SK-N-SH (cell line): ENCODE measurements around the gene PJA2. TPM values are rescaled to one million over a fixed set of nuclear protein-coding genes. Genes with fewer than 3 reads are reported as not detected.
A peak's percentile ranks its signal among the peaks of the same experiment; 100 is the strongest.

Experiments used
- CTCF ChIA-PET: fragments of 300-600, 350-600 bp; formaldehyde crosslinking; extraction: SDS; loops from one replicate; lab custom pipeline; 2021; lab: Yijun Ruan, JAX
- POLR2A ChIA-PET: fragments of 350-600 bp; sonication (Branson Sonifier 250); formaldehyde crosslinking; extraction: SDS; loops from one replicate; lab custom pipeline; 2020; ENCODE audit warnings: antibody characterized with exemption, inconsistent platforms; lab: Yijun Ruan, JAX
- DNase-seq: peaks from one replicate; pipeline ENCODE4 v3.0.0; 2012
- H2AFZ ChIP-seq: fragments of 200-600 bp; sonication (generic); 2 replicates; pipeline ENCODE4 v1.8.1; 2016; ENCODE audit warnings: antibody characterized with exemption, mild to moderate bottlenecking, low read depth
- H3F3A ChIP-seq: fragments of 200-600 bp; sonication (generic); replicated peaks from 2 replicates; pipeline ENCODE3; 2016; ENCODE audit warnings: antibody characterized with exemption, mild to moderate bottlenecking; ENCODE audit not compliant: insufficient read depth
- H3K27ac ChIP-seq, 2 experiments: fragments of 200-500 bp in 1 of 2; fragments of 200-600 bp in 1 of 2; sonication (Bioruptor generic) in 1 of 2; sonication (generic), shearing (Covaris generic) in 1 of 2; 2 replicates each; pipeline versions ENCODE4 v1.5.1 to v1.6.1; 2014 to 2016; ENCODE audit warnings: low read depth in 2 of 2, inconsistent platforms in 1 of 2, low read length in 1 of 2, mild to moderate bottlenecking in 1 of 2, mixed read lengths in 1 of 2
- H3K27me3 ChIP-seq: fragments of 200-600 bp; sonication (generic), shearing (Covaris generic); 2 replicates; pipeline ENCODE4 v1.6.1; 2016; ENCODE audit warnings: mixed run types; ENCODE audit not compliant: insufficient read depth
- H3K36me3 ChIP-seq, 2 experiments: fragments of 200-500 bp in 1 of 2; fragments of 200-600 bp in 1 of 2; sonication (Bioruptor generic) in 1 of 2; sonication (generic) in 1 of 2; replicated peaks in 1 of 2; 2 replicates each; pipeline versions ENCODE3 to v1.5.1; 2014 to 2016; ENCODE audit warnings: low read length in 1 of 2, mild to moderate bottlenecking in 1 of 2; ENCODE audit not compliant: insufficient read depth in 2 of 2, control insufficient read depth in 1 of 2
- H3K4me1 ChIP-seq, 2 experiments: fragments of 200-500 bp in 1 of 2; fragments of 200-600 bp in 1 of 2; sonication (Bioruptor generic) in 1 of 2; sonication (generic), shearing (Covaris generic) in 1 of 2; 2 replicates each; pipeline versions ENCODE4 v1.5.1 to v1.6.1; 2014 to 2016; ENCODE audit warnings: low read depth in 1 of 2, low read length in 1 of 2, mixed run types in 1 of 2; ENCODE audit not compliant: insufficient read depth in 2 of 2, control insufficient read depth in 1 of 2
- H3K4me2 ChIP-seq: fragments of 200-600 bp; sonication (generic), shearing (Covaris generic); 2 replicates; pipeline ENCODE4 v1.6.1; 2017; ENCODE audit warnings: mixed run types
- H3K4me3 ChIP-seq, 2 experiments: fragments of 200-500 bp in 1 of 2; fragments of 200-600 bp in 1 of 2; sonication (Bioruptor generic) in 1 of 2; sonication (generic), shearing (Covaris generic) in 1 of 2; 2 replicates each; pipeline versions ENCODE4 v1.5.1 to v1.8.1; 2014 to 2016; ENCODE audit warnings: low read depth in 2 of 2, inconsistent platforms in 1 of 2, low read length in 1 of 2, mild to moderate bottlenecking in 1 of 2, mixed read lengths in 1 of 2, moderate library complexity in 1 of 2
- H3K79me2 ChIP-seq: fragments of 200-600 bp; sonication (generic); 2 replicates; pipeline ENCODE4 v1.8.1; 2017; ENCODE audit warnings: mild to moderate bottlenecking; ENCODE audit not compliant: insufficient read depth
- H3K9ac ChIP-seq: fragments of 200-600 bp; sonication (generic); 2 replicates; pipeline ENCODE4 v1.6.1; 2017; ENCODE audit warnings: mixed run types
- H3K9me2 ChIP-seq: fragments of 200-600 bp; sonication (generic); 2 replicates; pipeline ENCODE4 v1.6.1; 2017; ENCODE audit warnings: mixed run types
- H3K9me3 ChIP-seq: fragments of 200-600 bp; sonication (generic); 2 replicates; pipeline ENCODE4 v1.6.1; 2017; ENCODE audit warnings: mixed run types, mild to moderate bottlenecking, moderate library complexity
- H4K20me1 ChIP-seq: fragments of 200-600 bp; sonication (generic); 2 replicates; pipeline ENCODE4 v1.6.1; 2017; ENCODE audit warnings: mild to moderate bottlenecking, mixed run types; ENCODE audit not compliant: insufficient read depth
- CHD2 ChIP-seq: fragments of 150-350 bp; IDR thresholded peaks from 2 replicates; pipeline ENCODE4 v1.6.1; 2018; ENCODE audit warnings: low read length; ENCODE audit not compliant: partially characterized antibody
- FOSL2 ChIP-seq: IDR thresholded peaks from 2 replicates; pipeline ENCODE4 v1.4.0; 2012; ENCODE audit warnings: low read depth, mild to moderate bottlenecking, moderate library complexity, borderline replicate concordance
- GATA2 ChIP-seq: sonication (generic); formaldehyde crosslinking; IDR thresholded peaks from 2 replicates; pipeline ENCODE4 v1.5.0; 2020; ENCODE audit warnings: mild to moderate bottlenecking, missing genetic modification reagents
- JUND ChIP-seq: IDR thresholded peaks from 2 replicates; pipeline ENCODE4 v1.4.0; 2012
- MXI1 ChIP-seq: IDR thresholded peaks from 2 replicates; pipeline ENCODE4 v1.6.1; 2012; ENCODE audit warnings: mild to moderate bottlenecking, low read depth, low read length, improper control_type of control experiment
- NRF1 ChIP-seq: IDR thresholded peaks from 2 replicates; pipeline ENCODE4 v1.6.1; 2012; ENCODE audit warnings: low read depth, mild to moderate bottlenecking, low read length
- POLR2AphosphoS5 ChIP-seq: IDR thresholded peaks from 2 replicates; pipeline ENCODE4 v1.6.1; 2012; ENCODE audit warnings: low read depth, low read length
- RXRA ChIP-seq: IDR thresholded peaks from 2 replicates; pipeline ENCODE4 v1.4.0; 2012; ENCODE audit warnings: low read depth, mild to moderate bottlenecking, borderline replicate concordance
- TCF12 ChIP-seq: IDR thresholded peaks from 2 replicates; pipeline ENCODE4 v1.4.0; 2012
- TEAD4 ChIP-seq: IDR thresholded peaks from 2 replicates; pipeline ENCODE4 v1.4.0; 2012; ENCODE audit warnings: mild to moderate bottlenecking, borderline replicate concordance; ENCODE audit not compliant: insufficient read depth
- YY1 ChIP-seq: IDR thresholded peaks from 2 replicates; pipeline ENCODE4 v1.4.0; 2012; ENCODE audit warnings: low read depth, mild to moderate bottlenecking
- WGBS: methylation state at CpG from one replicate; pipeline ENCODE4 v1.1.6; 2017; ENCODE audit warnings: low lambda C conversion rate; 5-methylcytosine and 5-hydroxymethylcytosine counted together
- polyA plus RNA-seq, 3 experiments: library from polyadenylated mRNA; depleted of rRNA; stranded (reverse); fragments of >200 nt; gene quantifications; 2 replicates each; pipeline ENCODE4 v1.2.3, GENCODE V29; 2012
- TF ChIP-seq, protein P1 (sequence below): IDR thresholded peaks from 2 replicates; pipeline ENCODE4; 2012
- TF ChIP-seq, protein P2 (sequence below): fragments of 200-600 bp; sonication (generic); IDR thresholded peaks from 2 replicates; pipeline ENCODE4 v1.6.1; 2017; ENCODE audit warnings: antibody characterized with exemption, mild to moderate bottlenecking, moderate library complexity
- TF ChIP-seq, protein P3 (sequence below): IDR thresholded peaks from 2 replicates; pipeline ENCODE4 v1.4.0; 2012; ENCODE audit warnings: low read depth, borderline replicate concordance
- TF ChIP-seq, protein P4 (sequence below): fragments of 150-350 bp; IDR thresholded peaks from 2 replicates; pipeline ENCODE4 v1.6.1; 2016; ENCODE audit warnings: mild to moderate bottlenecking, low read depth, low read length
- TF ChIP-seq, protein P5 (sequence below): IDR thresholded peaks from 2 replicates; pipeline ENCODE4 v1.4.0; 2012; ENCODE audit warnings: low read depth, borderline replicate concordance

Gene PJA2
- polyA plus RNA-seq, 1 of the 3 experiments (the other 2 are of a cell fraction) = 30.7 TPM

DNA sequence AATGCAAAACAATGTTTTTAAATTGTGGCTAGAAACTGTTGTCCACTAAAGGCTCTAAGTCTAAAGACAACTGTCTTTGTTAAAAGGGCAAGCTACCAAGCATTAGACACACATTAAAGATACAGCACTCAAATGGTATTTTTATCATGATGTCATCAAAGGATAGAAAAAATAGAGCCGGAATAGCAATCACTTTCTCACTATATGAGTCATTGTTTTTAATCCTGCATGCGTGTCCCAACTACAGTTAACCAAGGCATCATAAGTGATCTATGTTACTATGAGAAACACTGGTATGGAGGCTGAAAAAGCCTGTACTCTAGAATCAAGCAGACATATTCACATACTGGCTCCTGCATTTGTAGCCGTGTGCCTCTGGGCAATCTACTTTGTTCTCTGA, 1.9 kb upstream of the PJA2 start:
- 30% methylated on average over 3 of the region's 3 CpGs for WGBS
- H3K4me3 ChIP-seq = no peak overlapping the region; a peak in 1 of 4 replicates
- peak overlapping the region; percentile 94 for H3K9ac ChIP-seq
- POLR2A ChIA-PET = no interaction called here
- DNase-seq = no peak
- peaks cover 28% of the 10 kb centered on the region for H3K79me2 ChIP-seq
- peak overlapping the region; percentile 98 to 99 for H3K27ac ChIP-seq
- CTCF ChIA-PET = interaction anchor here (1.2 kb wide), 1 partner anchor 20 kb away, joined by 3 read pairs; no protein-coding TSS in a partner anchor
- H2AFZ ChIP-seq = peak overlapping the region; percentile 21
- peaks cover 22% of the 10 kb centered on the region for H4K20me1 ChIP-seq
- H3K4me2 ChIP-seq = peak overlapping the region; percentile 81; the same call in 1 of the 2 replicates
- peaks cover 28% of the 10 kb centered on the region for H3F3A ChIP-seq
- no peaks in the 10 kb centered on the region for H3K9me3 ChIP-seq
- TF ChIP-seq, protein P1, sequence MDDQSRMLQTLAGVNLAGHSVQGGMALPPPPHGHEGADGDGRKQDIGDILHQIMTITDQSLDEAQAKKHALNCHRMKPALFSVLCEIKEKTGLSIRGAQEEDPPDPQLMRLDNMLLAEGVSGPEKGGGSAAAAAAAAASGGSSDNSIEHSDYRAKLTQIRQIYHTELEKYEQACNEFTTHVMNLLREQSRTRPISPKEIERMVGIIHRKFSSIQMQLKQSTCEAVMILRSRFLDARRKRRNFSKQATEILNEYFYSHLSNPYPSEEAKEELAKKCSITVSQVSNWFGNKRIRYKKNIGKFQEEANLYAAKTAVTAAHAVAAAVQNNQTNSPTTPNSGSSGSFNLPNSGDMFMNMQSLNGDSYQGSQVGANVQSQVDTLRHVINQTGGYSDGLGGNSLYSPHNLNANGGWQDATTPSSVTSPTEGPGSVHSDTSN = peak; percentile 41
- TF ChIP-seq JUND (peak; percentile 81), POLR2AphosphoS5 (no peak), RXRA (0 out of 2 replicates have a peak, but pooled peaks have one; percentile 3), FOSL2 (peak; percentile 83), TCF12 (peak; percentile 42), MXI1 (no peak), TEAD4 (0 out of 2 replicates have a peak, but pooled peaks have one; percentile 5)
- H3K9me2 ChIP-seq = no peaks in the 10 kb centered on the region
- no peaks in the 10 kb centered on the region for H3K27me3 ChIP-seq
- peaks cover 7 to 25% of the 10 kb centered on the region in 2 experiments for H3K4me1 ChIP-seq
- no peaks in the 10 kb centered on the region for H3K36me3 ChIP-seq

DNA sequence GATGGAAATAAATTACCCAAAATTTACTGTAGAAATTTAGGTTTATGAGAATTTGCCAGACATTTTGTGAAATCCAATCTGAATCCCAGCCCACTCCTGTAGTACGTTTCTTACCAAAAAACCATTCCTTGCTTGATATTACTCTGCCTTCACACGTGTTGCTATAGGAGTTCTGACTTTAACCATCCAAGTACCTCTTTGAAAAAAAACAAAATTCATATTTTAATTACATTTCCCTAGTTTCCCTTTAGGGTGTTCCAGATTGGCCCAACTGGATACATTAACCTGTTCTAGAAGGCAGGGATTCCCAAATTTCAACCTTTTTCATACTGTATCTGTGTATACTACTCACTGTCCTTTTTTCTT, 1.4 kb upstream of the PJA2 start:
- TF ChIP-seq YY1 (no peak), NRF1 (no peak), CHD2 (no peak), GATA2 (CRISPR knock-in tag) (no peak)
- TF ChIP-seq, protein P2, sequence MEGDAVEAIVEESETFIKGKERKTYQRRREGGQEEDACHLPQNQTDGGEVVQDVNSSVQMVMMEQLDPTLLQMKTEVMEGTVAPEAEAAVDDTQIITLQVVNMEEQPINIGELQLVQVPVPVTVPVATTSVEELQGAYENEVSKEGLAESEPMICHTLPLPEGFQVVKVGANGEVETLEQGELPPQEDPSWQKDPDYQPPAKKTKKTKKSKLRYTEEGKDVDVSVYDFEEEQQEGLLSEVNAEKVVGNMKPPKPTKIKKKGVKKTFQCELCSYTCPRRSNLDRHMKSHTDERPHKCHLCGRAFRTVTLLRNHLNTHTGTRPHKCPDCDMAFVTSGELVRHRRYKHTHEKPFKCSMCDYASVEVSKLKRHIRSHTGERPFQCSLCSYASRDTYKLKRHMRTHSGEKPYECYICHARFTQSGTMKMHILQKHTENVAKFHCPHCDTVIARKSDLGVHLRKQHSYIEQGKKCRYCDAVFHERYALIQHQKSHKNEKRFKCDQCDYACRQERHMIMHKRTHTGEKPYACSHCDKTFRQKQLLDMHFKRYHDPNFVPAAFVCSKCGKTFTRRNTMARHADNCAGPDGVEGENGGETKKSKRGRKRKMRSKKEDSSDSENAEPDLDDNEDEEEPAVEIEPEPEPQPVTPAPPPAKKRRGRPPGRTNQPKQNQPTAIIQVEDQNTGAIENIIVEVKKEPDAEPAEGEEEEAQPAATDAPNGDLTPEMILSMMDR = no peak
- TF ChIP-seq, protein P3, sequence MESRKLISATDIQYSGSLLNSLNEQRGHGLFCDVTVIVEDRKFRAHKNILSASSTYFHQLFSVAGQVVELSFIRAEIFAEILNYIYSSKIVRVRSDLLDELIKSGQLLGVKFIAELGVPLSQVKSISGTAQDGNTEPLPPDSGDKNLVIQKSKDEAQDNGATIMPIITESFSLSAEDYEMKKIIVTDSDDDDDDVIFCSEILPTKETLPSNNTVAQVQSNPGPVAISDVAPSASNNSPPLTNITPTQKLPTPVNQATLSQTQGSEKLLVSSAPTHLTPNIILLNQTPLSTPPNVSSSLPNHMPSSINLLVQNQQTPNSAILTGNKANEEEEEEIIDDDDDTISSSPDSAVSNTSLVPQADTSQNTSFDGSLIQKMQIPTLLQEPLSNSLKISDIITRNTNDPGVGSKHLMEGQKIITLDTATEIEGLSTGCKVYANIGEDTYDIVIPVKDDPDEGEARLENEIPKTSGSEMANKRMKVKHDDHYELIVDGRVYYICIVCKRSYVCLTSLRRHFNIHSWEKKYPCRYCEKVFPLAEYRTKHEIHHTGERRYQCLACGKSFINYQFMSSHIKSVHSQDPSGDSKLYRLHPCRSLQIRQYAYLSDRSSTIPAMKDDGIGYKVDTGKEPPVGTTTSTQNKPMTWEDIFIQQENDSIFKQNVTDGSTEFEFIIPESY = no peak
- TF ChIP-seq, protein P4, sequence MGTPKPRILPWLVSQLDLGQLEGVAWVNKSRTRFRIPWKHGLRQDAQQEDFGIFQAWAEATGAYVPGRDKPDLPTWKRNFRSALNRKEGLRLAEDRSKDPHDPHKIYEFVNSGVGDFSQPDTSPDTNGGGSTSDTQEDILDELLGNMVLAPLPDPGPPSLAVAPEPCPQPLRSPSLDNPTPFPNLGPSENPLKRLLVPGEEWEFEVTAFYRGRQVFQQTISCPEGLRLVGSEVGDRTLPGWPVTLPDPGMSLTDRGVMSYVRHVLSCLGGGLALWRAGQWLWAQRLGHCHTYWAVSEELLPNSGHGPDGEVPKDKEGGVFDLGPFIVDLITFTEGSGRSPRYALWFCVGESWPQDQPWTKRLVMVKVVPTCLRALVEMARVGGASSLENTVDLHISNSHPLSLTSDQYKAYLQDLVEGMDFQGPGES = no peak
- TF ChIP-seq, protein P5, sequence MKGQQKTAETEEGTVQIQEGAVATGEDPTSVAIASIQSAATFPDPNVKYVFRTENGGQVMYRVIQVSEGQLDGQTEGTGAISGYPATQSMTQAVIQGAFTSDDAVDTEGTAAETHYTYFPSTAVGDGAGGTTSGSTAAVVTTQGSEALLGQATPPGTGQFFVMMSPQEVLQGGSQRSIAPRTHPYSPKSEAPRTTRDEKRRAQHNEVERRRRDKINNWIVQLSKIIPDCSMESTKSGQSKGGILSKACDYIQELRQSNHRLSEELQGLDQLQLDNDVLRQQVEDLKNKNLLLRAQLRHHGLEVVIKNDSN = no peak
- Histone ChIP-seq H2AFZ (peak overlapping the region; percentile 21; the same call in 1 of the 2 replicates), H3K9me2 (no peaks in the 10 kb centered on the region), H3K27ac (peak overlapping the region; percentile 98 to 99), H3K27me3 (no peaks in the 10 kb centered on the region), H3K4me1 (peaks cover 12 to 25% of the 10 kb centered on the region in 2 experiments), H3K4me3 (peak overlapping the region; percentile 65 to 71; a peak in 3 of 4 replicates), H3K9ac (peak overlapping the region; percentile 94), H3K9me3 (no peaks in the 10 kb centered on the region), H3K79me2 (peaks cover 33% of the 10 kb centered on the region), H3K36me3 (no peaks in the 10 kb centered on the region), H3K4me2 (peak overlapping the region; percentile 81), H3F3A (peaks cover 28% of the 10 kb centered on the region), H4K20me1 (peaks cover 27% of the 10 kb centered on the region)
- POLR2A ChIA-PET = interaction anchor here (2.0 kb wide), 1 partner anchor 684 kb away, joined by 10 read pairs; no protein-coding TSS in a partner anchor
- CTCF ChIA-PET = interaction anchor here (1.2 kb wide), 1 partner anchor 21 kb away, joined by 3 read pairs; no protein-coding TSS in a partner anchor
- no peak for DNase-seq
- WGBS = 3% methylated on average over 2 of the region's 2 CpGs
